Adrenal gland (tissue), 12 donors: ENCODE measurements around the gene KIRREL3. TPM values are rescaled to one million over a fixed set of nuclear protein-coding genes. Genes with fewer than 3 reads are reported as not detected.

Source experiments
- DNase-seq, 7 donors: peaks; one replicate each; pipeline ENCODE4 v3.0.0-alpha.2; 2019 to 2020
- H3K27ac ChIP-seq, 5 donors: fragments of 200-600 bp; sonication (generic) in 4 of 5; 1 replicate in 3 of 5; 2 replicates in 2 of 5; pipeline versions ENCODE4 v1.5.1 to v1.8.0; 2016 to 2020; ENCODE audit warnings: mild to moderate bottlenecking in 1 of 5
- H3K27me3 ChIP-seq: fragments of 200-600 bp; 2 replicates; pipeline ENCODE4 v1.8.0; 2021
- H3K36me3 ChIP-seq, 2 donors: fragments of 200-600 bp; replicated peaks in 1 of 2; 1 replicate in 1 of 2; 2 replicates in 1 of 2; pipeline versions ENCODE4 v1.5.1 to v1.8.0; 2018 to 2022
- H3K4me1 ChIP-seq, 2 donors: fragments of 200-600 bp; replicated peaks in 1 of 2; 1 replicate in 1 of 2; 2 replicates in 1 of 2; pipeline versions ENCODE4 v1.5.1 to v1.8.0; 2018 to 2021
- H3K4me3 ChIP-seq, 4 donors: fragments of 200-600 bp; sonication (generic) in 3 of 4; one replicate each; pipeline ENCODE4 v1.5.1; 2016 to 2018
- H3K9me3 ChIP-seq, 3 donors: fragments of 200-600 bp; sonication (generic) in 1 of 3; replicated peaks in 1 of 3; 1 replicate in 2 of 3; 2 replicates in 1 of 3; pipeline versions ENCODE4 v1.5.1 to v1.8.0; 2016 to 2021
- CTCF ChIP-seq, 6 experiments: fragments of 450-650 bp in 4 of 6; fragments of 200-600 bp in 2 of 6; sonication (generic) in 1 of 6; IDR thresholded peaks; 1 replicate in 5 of 6; 2 replicates in 1 of 6; pipeline versions ENCODE4 v1.5.1 to v1.8.0; 2016 to 2021; ENCODE audit warnings: antibody characterized with exemption in 6 of 6, mild to moderate bottlenecking in 2 of 6, moderate library complexity in 1 of 6
- POLR2A ChIP-seq, 2 donors: fragments of 450-650 bp; IDR thresholded peaks; one replicate each; pipeline ENCODE4 v1.6.1; 2017; ENCODE audit warnings: antibody characterized with exemption in 2 of 2, mild to moderate bottlenecking in 2 of 2, moderate library complexity in 1 of 2
- WGBS, 4 donors: extraction: QIAGEN DNeasy Blood & Tissue Kit in 2 of 4; methylation state at CpG; one replicate each; pipeline versions ENCODE4 v1.1.5 to v1.1.7; 2013 to 2017; 5-methylcytosine and 5-hydroxymethylcytosine counted together
- intact Hi-C, 2 donors: fragments of 100-400 bp; cut with DNase I; formaldehyde crosslinking; loops; one replicate each; pipeline versions ENCODE4 v1.14.1 to v1.15.0; 2022 to 2023
- polyA plus RNA-seq, 3 donors: library from polyadenylated mRNA; stranded (reverse); fragments of 200-250 nt in 2 of 3; fragments of 350-450 nt in 1 of 3; fragmentation: Illumina TruSeq in 1 of 3; extraction: RNeasy Lipid Tissue Mini Kit (QIAGEN cat#74804) in 1 of 3; gene quantifications; one replicate each; pipeline ENCODE4 v1.2.3, GENCODE V29; 2013 to 2014
- total RNA-seq, 9 donors: library from RNA; depleted of rRNA in 4 of 9; stranded (reverse); fragments of >200 nt in 4 of 9; fragments of 120-200 nt in 1 of 9; fragmentation: NEBNext Ultra II Directional in 1 of 9; extraction: Animal tissue kit (Norgen Biotek cat#: 25700) in 1 of 9; gene quantifications; one replicate each; pipeline versions ENCODE4 v1.1.0 to v1.2.4, GENCODE V29; 2013 to 2023
- donor health status: healthy with polysubstance abuse.
- donor health status: Bipolar disorder and iron deficiency.
- donor health status: DM: yes; HTN: yes; CAD: no.
- donor health status: DM: no; HTN: no; CAD: no.
- donor health status: DM: no; HTN: no; CAD: no.
- donor health status: DM: yes; HTN: yes; CAD: no.

Gene KIRREL3
- total and polyA plus RNA-seq, 12 donors, result 0.07 to 4.1 (median 0.64) TPM; not detected in 1

- H3K4me1 ChIP-seq, result no peaks in the 10 kb centered on the region
- DNase-seq, result no peak
- H3K27ac ChIP-seq, result no peak overlapping the region
- no peaks in the 10 kb centered on the region for H3K27me3 ChIP-seq
- H3K9me3 ChIP-seq, result no peaks in the 10 kb centered on the region
- WGBS, 4 donors, result 68 to 97% (median 88%) methylated on average over 1 of the region's 1 CpG
- TF ChIP-seq POLR2A (IDR thresholded peaks at IDR 0.05), result no peak
- no peak for TF ChIP-seq CTCF (IDR thresholded peaks at IDR 0.05)
- H3K36me3 ChIP-seq, result no peaks in the 10 kb centered on the region
- no peak overlapping the region for H3K4me3 ChIP-seq
- intact Hi-C loops, result no loop called here
Observed at GRCh38 chr11:126918556-126918955, 82.0 kb downstream of the KIRREL3 start.

GRCh38 chr11:126917531-126918204, 82.9 kb downstream of the KIRREL3 start:
- H3K4me1 ChIP-seq, result no peaks in the 10 kb centered on the region
- no peaks in the 10 kb centered on the region for H3K27me3 ChIP-seq
- TF ChIP-seq POLR2A (IDR thresholded peaks at IDR 0.05), result no peak
- no peak for TF ChIP-seq CTCF (IDR thresholded peaks at IDR 0.05)
- WGBS, 4 donors, result 67 to 75% (median 73%) methylated on average over 9 of the region's 9 CpGs
- no peak overlapping the region for H3K4me3 ChIP-seq
- H3K36me3 ChIP-seq, result no peaks in the 10 kb centered on the region
- intact Hi-C loops, result no loop called here
- H3K27ac ChIP-seq, result no peak overlapping the region
- no peak for DNase-seq
- no peaks in the 10 kb centered on the region for H3K9me3 ChIP-seq

- H3K27me3 ChIP-seq, result no peaks in the 10 kb centered on the region
- no peak for DNase-seq
- intact Hi-C loops, result no loop called here
- TF ChIP-seq POLR2A (IDR thresholded peaks at IDR 0.05) (no peak), CTCF (IDR thresholded peaks at IDR 0.05) (no peak)
- H3K4me3 ChIP-seq, result no peak overlapping the region
- no peaks in the 10 kb centered on the region for H3K36me3 ChIP-seq
- 82 to 89% (median 86%) methylated on average over 4 of the region's 4 CpGs for WGBS, 4 donors
- H3K9me3 ChIP-seq, result no peaks in the 10 kb centered on the region
- H3K4me1 ChIP-seq, result no peaks in the 10 kb centered on the region
- H3K27ac ChIP-seq, result no peak overlapping the region
Observed at GRCh38 chr11:126915430-126915829, 85.1 kb downstream of the KIRREL3 start.

- no peaks in the 10 kb centered on the region for H3K36me3 ChIP-seq
- H3K9me3 ChIP-seq, result no peaks in the 10 kb centered on the region
- WGBS, 4 donors, result 80 to 96% (median 86%) methylated on average over 1 of the region's 1 CpG
- no peaks in the 10 kb centered on the region for H3K27me3 ChIP-seq
- intact Hi-C loops, result no loop called here
- DNase-seq, result no peak
- no peak overlapping the region for H3K27ac ChIP-seq
- TF ChIP-seq CTCF (IDR thresholded peaks at IDR 0.05), result no peak
- no peak for TF ChIP-seq POLR2A (IDR thresholded peaks at IDR 0.05)
- H3K4me3 ChIP-seq, result no peak overlapping the region
- H3K4me1 ChIP-seq, result no peaks in the 10 kb centered on the region
Observed at GRCh38 chr11:126914941-126915340, 85.6 kb downstream of the KIRREL3 start.
